Measurements from ENCODE around the gene C2orf72.
"Not testable (repeated sequence)": the region's sequence is repeated elsewhere in the genome, so short reads cannot be mapped to it uniquely, and the experiment has no call there.

C2orf72 gene

DNA sequence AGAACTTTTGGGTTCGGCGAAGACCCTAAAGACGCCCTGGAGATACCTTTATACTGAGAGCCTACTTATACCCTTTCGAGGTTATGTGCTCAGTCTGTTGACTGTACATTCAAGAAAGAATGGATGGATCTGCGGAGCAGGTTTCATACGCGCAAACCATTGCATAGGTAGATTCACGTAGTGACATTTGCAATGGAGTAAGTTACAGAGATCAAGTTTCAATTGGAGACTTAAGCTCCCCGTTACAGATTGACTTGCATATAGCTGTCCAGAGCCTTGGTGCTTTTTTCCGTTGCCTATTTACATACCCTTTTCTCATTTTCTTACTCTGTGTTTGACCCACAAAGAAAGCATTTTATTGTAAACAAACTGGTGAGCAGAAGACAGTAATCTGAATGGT is 20.3 kb downstream of the C2orf72 start:
- peak overlapping the region; percentile 94 for H3K4me3 ChIP-seq (ENCODE audit: low read depth, low read length)
- TF ChIP-seq, protein P1, sequence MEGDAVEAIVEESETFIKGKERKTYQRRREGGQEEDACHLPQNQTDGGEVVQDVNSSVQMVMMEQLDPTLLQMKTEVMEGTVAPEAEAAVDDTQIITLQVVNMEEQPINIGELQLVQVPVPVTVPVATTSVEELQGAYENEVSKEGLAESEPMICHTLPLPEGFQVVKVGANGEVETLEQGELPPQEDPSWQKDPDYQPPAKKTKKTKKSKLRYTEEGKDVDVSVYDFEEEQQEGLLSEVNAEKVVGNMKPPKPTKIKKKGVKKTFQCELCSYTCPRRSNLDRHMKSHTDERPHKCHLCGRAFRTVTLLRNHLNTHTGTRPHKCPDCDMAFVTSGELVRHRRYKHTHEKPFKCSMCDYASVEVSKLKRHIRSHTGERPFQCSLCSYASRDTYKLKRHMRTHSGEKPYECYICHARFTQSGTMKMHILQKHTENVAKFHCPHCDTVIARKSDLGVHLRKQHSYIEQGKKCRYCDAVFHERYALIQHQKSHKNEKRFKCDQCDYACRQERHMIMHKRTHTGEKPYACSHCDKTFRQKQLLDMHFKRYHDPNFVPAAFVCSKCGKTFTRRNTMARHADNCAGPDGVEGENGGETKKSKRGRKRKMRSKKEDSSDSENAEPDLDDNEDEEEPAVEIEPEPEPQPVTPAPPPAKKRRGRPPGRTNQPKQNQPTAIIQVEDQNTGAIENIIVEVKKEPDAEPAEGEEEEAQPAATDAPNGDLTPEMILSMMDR (IDR thresholded peaks at IDR 0.05; ENCODE audit: low read depth, low read length): no peak
- no peak for TF ChIP-seq MYC (IDR thresholded peaks at IDR 0.05; ENCODE audit: low read depth, low read length)
- no peak for TF ChIP-seq POLR2A (IDR thresholded peaks at IDR 0.05; ENCODE audit: extremely low read depth, insufficient read length)
- TF ChIP-seq, protein P2, sequence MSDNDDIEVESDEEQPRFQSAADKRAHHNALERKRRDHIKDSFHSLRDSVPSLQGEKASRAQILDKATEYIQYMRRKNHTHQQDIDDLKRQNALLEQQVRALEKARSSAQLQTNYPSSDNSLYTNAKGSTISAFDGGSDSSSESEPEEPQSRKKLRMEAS (IDR thresholded peaks at IDR 0.05; ENCODE audit: low read depth, low read length): no peak
- no peak for DNase-seq (ENCODE audit: low read depth)

DNA sequence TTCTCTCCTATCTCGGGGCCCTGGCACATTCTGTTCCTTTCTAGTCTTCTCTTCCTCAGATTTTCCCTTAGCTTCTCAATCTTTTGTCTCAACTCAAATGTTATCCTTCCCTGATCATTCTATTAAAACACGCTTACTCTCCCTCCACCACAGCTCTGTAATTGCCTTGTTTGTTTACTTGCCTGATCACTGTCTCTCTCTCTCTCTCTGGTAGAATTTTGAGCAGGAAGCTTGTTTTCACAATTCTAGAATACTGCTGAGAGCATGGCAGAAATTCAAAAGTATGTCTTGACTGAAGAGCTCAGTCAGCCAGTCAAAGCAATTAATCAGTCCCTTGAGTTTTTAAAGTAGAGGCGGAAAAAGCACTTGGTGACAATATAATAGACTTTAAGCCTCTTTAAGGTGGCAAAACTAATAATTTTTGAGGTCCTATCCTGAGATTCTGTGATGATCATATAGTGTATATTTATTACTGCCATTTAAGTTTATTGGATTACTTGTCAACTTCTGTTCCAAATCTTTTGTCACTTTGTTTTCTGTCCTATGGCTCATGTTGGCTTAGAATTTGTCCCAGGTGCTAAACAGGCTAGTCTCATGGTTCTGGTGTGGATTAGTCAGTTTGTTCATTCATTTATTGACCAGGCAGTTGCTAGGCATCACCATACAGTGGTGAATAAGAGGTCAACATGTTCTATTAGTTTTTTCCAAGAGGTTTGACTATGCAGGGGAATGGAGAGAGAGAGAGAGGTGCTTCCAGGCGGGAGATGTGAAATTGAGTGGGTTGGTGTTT is 21.6 kb downstream of the C2orf72 start:
- TF ChIP-seq POLR2A (IDR thresholded peaks at IDR 0.05; ENCODE audit: extremely low read depth, insufficient read length): no peak
- TF ChIP-seq, protein P1 (IDR thresholded peaks at IDR 0.05; ENCODE audit: low read depth, low read length): no peak
- TF ChIP-seq, protein P2 (IDR thresholded peaks at IDR 0.05; ENCODE audit: low read depth, low read length): no peak
- no peak for TF ChIP-seq MYC (IDR thresholded peaks at IDR 0.05; ENCODE audit: low read depth, low read length)
- peak overlapping the region; percentile 94 for H3K4me3 ChIP-seq (ENCODE audit: low read depth, low read length)
- DNase-seq (ENCODE audit: low read depth): no peak

DNA sequence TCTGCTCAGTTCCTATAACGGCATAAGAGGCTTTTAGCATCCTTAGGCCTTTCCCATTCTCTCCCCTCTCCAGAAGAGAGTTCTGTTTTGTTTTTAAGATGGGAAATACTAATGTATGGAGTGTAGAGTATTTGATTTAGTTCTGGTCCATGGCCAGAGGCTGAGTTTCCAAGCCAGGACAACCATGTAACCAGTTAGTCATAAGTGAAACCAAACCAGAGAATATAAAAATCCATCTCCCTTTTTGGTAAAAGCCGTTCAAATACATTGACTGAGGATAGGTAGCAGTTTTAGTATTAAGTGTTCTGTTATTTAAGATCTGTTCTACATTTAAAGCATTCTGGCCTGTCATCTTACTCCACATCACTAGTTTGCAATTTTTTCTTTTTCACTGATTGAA is 22.4 kb downstream of the C2orf72 start:
- no peak for DNase-seq (ENCODE audit: low read depth)
- TF ChIP-seq POLR2A (IDR thresholded peaks at IDR 0.05; ENCODE audit: extremely low read depth, insufficient read length) (no peak), MYC (IDR thresholded peaks at IDR 0.05; ENCODE audit: low read depth, low read length) (no peak)
- TF ChIP-seq, protein P2 (IDR thresholded peaks at IDR 0.05; ENCODE audit: low read depth, low read length): no peak
- TF ChIP-seq, protein P1 (IDR thresholded peaks at IDR 0.05; ENCODE audit: low read depth, low read length): no peak
- peak overlapping the region; percentile 94 for H3K4me3 ChIP-seq (ENCODE audit: low read depth, low read length)

DNA sequence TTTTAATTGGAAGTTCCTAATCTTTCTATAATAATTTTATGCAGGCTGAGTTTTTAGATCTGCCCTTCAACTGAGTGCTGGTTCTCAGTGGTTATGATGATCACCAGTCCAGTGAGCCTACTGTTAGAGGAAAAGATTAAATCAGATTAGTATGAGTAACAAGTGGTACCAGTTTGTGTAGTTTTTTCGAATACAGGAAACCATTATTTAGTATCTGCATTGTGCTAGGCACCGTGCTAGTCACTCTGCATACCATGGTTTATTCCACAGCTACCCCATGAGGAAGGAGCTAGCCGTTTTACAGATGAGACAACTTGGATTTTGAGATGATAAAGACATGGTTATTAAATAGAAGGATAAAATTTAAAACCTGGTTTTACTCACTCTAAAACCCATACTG is 25.5 kb downstream of the C2orf72 start:
- no peak overlapping the region for H3K4me3 ChIP-seq (ENCODE audit: low read depth, low read length)
- TF ChIP-seq, protein P2 (IDR thresholded peaks at IDR 0.05; ENCODE audit: low read depth, low read length): no peak
- TF ChIP-seq, protein P1 (IDR thresholded peaks at IDR 0.05; ENCODE audit: low read depth, low read length): no peak
- TF ChIP-seq MYC (IDR thresholded peaks at IDR 0.05; ENCODE audit: low read depth, low read length) (no peak), POLR2A (IDR thresholded peaks at IDR 0.05; ENCODE audit: extremely low read depth, insufficient read length) (no peak)
- no peak for DNase-seq (ENCODE audit: low read depth)

DNA sequence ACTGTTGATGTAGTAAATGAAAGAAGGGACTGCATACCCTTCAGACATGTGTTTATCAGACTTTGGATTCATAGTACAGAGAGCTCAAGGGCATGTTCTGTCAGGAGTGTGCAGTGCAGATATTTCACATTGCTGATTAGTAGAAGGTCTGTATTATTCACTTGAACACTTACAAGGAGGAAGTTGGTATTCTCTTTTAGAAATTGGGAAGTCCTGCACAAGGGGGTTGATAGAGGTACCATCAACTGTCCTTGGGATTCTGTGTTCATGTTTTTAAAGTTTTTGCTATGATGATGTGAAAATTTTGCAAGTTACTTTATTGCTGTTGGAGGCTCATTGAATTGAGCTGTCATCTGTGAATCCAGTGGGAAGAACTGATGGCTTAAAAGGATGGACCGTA is 26.0 kb downstream of the C2orf72 start:
- DNase-seq (ENCODE audit: low read depth): no peak
- no peak for TF ChIP-seq POLR2A (IDR thresholded peaks at IDR 0.05; ENCODE audit: extremely low read depth, insufficient read length)
- TF ChIP-seq, protein P2 (IDR thresholded peaks at IDR 0.05; ENCODE audit: low read depth, low read length): no peak
- no peak overlapping the region for H3K4me3 ChIP-seq (ENCODE audit: low read depth, low read length)

DNA sequence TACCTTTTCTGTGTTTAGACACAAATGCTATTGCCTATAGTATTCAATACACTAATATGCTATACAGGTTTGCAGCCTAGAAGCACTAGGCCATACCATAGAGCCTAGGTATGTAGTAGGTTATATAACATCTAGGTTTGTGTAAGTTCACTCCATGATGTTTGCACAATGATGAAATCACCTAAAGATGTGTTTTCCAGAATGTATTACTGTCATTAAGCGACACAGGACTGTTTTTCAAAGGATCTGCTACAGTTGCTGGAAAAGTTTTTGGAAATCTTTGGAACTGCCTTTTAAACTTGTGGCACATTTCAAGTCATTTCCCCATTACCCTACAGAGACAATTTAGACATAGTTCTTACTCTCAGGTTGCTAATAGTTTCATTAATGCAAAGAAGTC is 28.6 kb downstream of the C2orf72 start:
- TF ChIP-seq, protein P1 (IDR thresholded peaks at IDR 0.05; ENCODE audit: low read depth, low read length): no peak
- TF ChIP-seq, protein P2 (IDR thresholded peaks at IDR 0.05; ENCODE audit: low read depth, low read length): no peak
- no peak for TF ChIP-seq MYC (IDR thresholded peaks at IDR 0.05; ENCODE audit: low read depth, low read length)
- TF ChIP-seq POLR2A (IDR thresholded peaks at IDR 0.05; ENCODE audit: extremely low read depth, insufficient read length): no peak
- DNase-seq (ENCODE audit: low read depth): no peak
- H3K4me3 ChIP-seq (ENCODE audit: low read depth, low read length): no peak overlapping the region

DNA sequence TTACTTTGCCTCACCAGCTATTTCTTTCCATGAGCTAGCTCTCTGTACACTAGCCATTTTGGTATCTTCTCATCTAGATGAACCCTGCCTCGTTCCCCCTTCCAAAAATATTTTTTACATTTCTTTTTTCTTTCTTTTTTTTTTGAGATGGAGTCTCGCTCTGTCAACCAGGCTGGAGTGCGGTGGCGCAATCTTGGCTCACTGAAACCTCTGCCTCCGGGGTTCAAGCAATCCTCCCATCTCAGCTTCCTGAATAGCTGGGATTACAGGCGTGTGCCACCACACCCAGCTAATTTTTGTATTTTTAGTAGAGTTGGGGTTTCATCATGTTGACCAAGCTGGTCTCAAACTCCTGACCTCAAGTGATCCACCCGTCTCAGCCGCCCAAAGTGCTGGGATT is 30.2 kb downstream of the C2orf72 start:
- DNase-seq (ENCODE audit: low read depth); H3K4me3 ChIP-seq (ENCODE audit: low read depth, low read length): not testable (repeated sequence)

All from NB4 (cell line).